A549 (cell line): ENCODE measurements around the gene EXOC3. TPM values are rescaled to one million over a fixed set of nuclear protein-coding genes. Genes with fewer than 3 reads are reported as not detected.
A peak's percentile ranks its signal among the peaks of the same experiment; 100 is the strongest.

Experiments used
- ATAC-seq, 2 experiments: fragments of 200-7000 bp in 1 of 2; fragments of >200 bp in 1 of 2; cut with Nextera tagmentation in 1 of 2; cut with Tn5 transposase in 1 of 2; 3 replicates each; pipeline versions ENCODE4 v1.8.0 to v1.9.1; 2018 to 2020; ENCODE audit warnings: mild to moderate bottlenecking in 1 of 2, moderate library complexity in 1 of 2
- CTCF ChIA-PET: fragments of 300-600 bp; sonication (Branson Sonifier 250); formaldehyde crosslinking; extraction: SDS; loops from one replicate; lab custom pipeline; 2021; ENCODE audit warnings: antibody characterized with exemption, inconsistent platforms; lab: Yijun Ruan, JAX
- POLR2A ChIA-PET: fragments of 350-600 bp; formaldehyde crosslinking; extraction: SDS; loops from one replicate; lab custom pipeline; 2021; ENCODE audit warnings: antibody characterized with exemption, inconsistent platforms; lab: Yijun Ruan, JAX
- DNase-seq, 2 experiments: peaks; one replicate each; pipeline versions ENCODE4 v3.0.0 to v3.0.0-alpha.2; 2011 to 2016; ENCODE audit warnings: low read depth in 1 of 2, low spot score in 1 of 2
- FAIRE-seq: peaks from 2 replicates; lab custom pipeline; 2011; peaks lifted over from hg19 to GRCh38; lab: Jason Lieb, UNC
- H3K27ac ChIP-seq, 2 experiments: fragments of >200 bp; sonication (Bioruptor Twin); formaldehyde crosslinking; 3 replicates each; pipeline ENCODE4 v1.5.1; 2016 to 2017
- H3K4me1 ChIP-seq: fragments of >200 bp; sonication (Bioruptor Twin); formaldehyde crosslinking; 3 replicates; pipeline ENCODE4 v1.6.1; 2016
- H3K4me2 ChIP-seq: fragments of >200 bp; sonication (Bioruptor Twin); formaldehyde crosslinking; 3 replicates; pipeline ENCODE4 v1.6.1; 2016
- H3K4me3 ChIP-seq: fragments of >200 bp; sonication (Bioruptor Twin); formaldehyde crosslinking; 3 replicates; pipeline ENCODE4 v1.5.1; 2016
- H3K9me3 ChIP-seq: fragments of >200 bp; sonication (Bioruptor Twin); formaldehyde crosslinking; 3 replicates; pipeline ENCODE4 v1.6.1; 2016
- CBX2 ChIP-seq: fragments of 200-600 bp; sonication (generic); IDR thresholded peaks from 2 replicates; pipeline ENCODE4 v1.6.1; 2016; ENCODE audit warnings: low read depth, mild to moderate bottlenecking, borderline replicate concordance
- CEBPB ChIP-seq, 2 experiments: fragments of >200 bp in 1 of 2; sonication (Bioruptor Twin) in 1 of 2; formaldehyde crosslinking in 1 of 2; IDR thresholded peaks; 2 replicates each; pipeline ENCODE4 v1.6.1; 2012 to 2016
- HOXB5 ChIP-seq: fragments of 250-450 bp; sonication (Bioruptor Pico); IDR thresholded peaks from 2 replicates; pipeline ENCODE4 v1.5.0; 2020; ENCODE audit warnings: mild to moderate bottlenecking, moderate library complexity
- RCOR1 ChIP-seq: fragments of 150-350 bp; IDR thresholded peaks from 2 replicates; pipeline ENCODE4 v1.6.1; 2014; ENCODE audit warnings: antibody characterized with exemption, low read length, low read depth
- ZNF302 ChIP-seq: fragments of 250-450 bp; sonication (Bioruptor Pico); IDR thresholded peaks from 2 replicates; pipeline ENCODE4 v1.9.0; 2021; ENCODE audit warnings: inconsistent platforms, mild to moderate bottlenecking, moderate library complexity
- WGBS: methylation state at CpG from one replicate; pipeline ENCODE4 v1.1.6; 2017; ENCODE audit errors: missing lambda C conversion rate; 5-methylcytosine and 5-hydroxymethylcytosine counted together
- polyA plus RNA-seq, 4 experiments: library from polyadenylated mRNA; depleted of rRNA in 3 of 4; stranded (reverse); fragments of >200 nt; fragmentation: RNase III in 1 of 4; extraction: RNeasy Plus Mini Kit Qiagen cat#74134 plus additional on column Dnase treatment in 1 of 4; gene quantifications; 2 replicates in 3 of 4; 3 replicates in 1 of 4; pipeline ENCODE4 v1.2.3, GENCODE V29; 2011 to 2017
- TF ChIP-seq, protein P1 (sequence below): fragments of 200-600 bp; sonication (generic); IDR thresholded peaks from 2 replicates; pipeline ENCODE4 v1.6.1; 2016; ENCODE audit warnings: antibody characterized with exemption, mild to moderate bottlenecking, moderate library complexity
- TF ChIP-seq, protein P2 (sequence below): fragments of 250-450 bp; sonication (Bioruptor Pico); IDR thresholded peaks from 2 replicates; pipeline ENCODE4 v1.5.0; 2021; ENCODE audit warnings: mild to moderate bottlenecking, moderate library complexity, borderline replicate concordance

EXOC3 gene
- polyA plus RNA-seq, 2 of the 4 experiments (the other 2 are of a cell fraction), result 20.0 to 33.6 TPM

DNA sequence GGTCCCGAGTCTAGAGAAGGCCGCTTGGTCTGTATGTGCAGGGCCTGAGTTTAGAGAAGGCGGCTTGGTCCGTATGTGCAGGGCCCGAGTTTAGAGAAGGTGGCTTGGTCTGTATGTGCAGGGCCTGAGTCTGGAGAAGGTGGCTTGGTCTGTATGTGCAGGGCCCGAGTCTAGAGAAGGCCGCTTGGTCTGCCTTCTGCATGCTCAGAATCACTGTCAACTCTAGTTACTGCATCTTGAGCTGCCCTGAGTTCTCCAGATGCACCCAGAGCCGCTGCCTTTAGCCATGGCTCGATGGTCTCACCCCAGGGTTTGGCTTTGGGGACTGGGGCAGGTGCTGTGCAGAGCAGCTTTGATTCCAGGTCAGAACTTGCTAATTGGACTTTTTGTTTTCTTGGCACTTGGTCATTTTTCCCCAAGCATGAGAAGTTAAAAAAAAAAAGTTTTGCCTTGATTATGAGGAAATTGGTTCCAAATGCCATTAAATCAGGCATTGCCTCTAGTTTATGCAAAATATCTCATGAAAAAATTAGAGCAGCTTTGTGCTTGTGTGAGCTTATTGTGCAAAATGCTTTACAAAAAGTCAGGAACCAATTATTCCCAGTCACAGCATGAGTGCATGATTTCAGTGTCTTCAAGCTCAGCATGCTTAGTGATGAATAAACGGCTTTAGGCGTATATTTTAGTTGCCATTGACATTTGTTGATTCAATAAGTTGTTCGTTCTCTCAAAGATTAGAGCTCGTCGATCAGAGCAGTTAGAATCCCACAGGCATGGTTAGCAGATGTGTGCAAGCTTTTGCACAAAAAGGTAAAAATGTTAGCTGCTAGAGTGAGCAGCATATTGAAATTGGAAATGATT is 25.4 kb upstream of the EXOC3 start:
- FAIRE-seq (no peak), ATAC-seq (no peak)
- TF ChIP-seq, protein P1, sequence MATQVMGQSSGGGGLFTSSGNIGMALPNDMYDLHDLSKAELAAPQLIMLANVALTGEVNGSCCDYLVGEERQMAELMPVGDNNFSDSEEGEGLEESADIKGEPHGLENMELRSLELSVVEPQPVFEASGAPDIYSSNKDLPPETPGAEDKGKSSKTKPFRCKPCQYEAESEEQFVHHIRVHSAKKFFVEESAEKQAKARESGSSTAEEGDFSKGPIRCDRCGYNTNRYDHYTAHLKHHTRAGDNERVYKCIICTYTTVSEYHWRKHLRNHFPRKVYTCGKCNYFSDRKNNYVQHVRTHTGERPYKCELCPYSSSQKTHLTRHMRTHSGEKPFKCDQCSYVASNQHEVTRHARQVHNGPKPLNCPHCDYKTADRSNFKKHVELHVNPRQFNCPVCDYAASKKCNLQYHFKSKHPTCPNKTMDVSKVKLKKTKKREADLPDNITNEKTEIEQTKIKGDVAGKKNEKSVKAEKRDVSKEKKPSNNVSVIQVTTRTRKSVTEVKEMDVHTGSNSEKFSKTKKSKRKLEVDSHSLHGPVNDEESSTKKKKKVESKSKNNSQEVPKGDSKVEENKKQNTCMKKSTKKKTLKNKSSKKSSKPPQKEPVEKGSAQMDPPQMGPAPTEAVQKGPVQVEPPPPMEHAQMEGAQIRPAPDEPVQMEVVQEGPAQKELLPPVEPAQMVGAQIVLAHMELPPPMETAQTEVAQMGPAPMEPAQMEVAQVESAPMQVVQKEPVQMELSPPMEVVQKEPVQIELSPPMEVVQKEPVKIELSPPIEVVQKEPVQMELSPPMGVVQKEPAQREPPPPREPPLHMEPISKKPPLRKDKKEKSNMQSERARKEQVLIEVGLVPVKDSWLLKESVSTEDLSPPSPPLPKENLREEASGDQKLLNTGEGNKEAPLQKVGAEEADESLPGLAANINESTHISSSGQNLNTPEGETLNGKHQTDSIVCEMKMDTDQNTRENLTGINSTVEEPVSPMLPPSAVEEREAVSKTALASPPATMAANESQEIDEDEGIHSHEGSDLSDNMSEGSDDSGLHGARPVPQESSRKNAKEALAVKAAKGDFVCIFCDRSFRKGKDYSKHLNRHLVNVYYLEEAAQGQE, result no peak
- no peak for TF ChIP-seq ZNF302
- TF ChIP-seq HOXB5 (CRISPR knock-in tag), result no peak
- TF ChIP-seq, all 56 proteins: peak for 0
- ChIA-PET POLR2A (no interaction called here), CTCF (interaction anchor here (0.9 to 2.4 kb wide), 3 partner anchors 8 to 100 kb away, joined by 3 to 15 read pairs (median 3); no protein-coding TSS in a partner anchor)
- H3K4me2 ChIP-seq, result no peak overlapping the region
- 83% methylated on average over 14 of the region's 14 CpGs for WGBS
- no peaks in the 10 kb centered on the region for H3K9me3 ChIP-seq
- DNase-seq, result no peak
- no peak overlapping the region for H3K27ac ChIP-seq
- H3K4me3 ChIP-seq, result no peak overlapping the region
- peaks cover 5% of the 10 kb centered on the region; the same call in 1 of the 3 replicates for H3K4me1 ChIP-seq

DNA sequence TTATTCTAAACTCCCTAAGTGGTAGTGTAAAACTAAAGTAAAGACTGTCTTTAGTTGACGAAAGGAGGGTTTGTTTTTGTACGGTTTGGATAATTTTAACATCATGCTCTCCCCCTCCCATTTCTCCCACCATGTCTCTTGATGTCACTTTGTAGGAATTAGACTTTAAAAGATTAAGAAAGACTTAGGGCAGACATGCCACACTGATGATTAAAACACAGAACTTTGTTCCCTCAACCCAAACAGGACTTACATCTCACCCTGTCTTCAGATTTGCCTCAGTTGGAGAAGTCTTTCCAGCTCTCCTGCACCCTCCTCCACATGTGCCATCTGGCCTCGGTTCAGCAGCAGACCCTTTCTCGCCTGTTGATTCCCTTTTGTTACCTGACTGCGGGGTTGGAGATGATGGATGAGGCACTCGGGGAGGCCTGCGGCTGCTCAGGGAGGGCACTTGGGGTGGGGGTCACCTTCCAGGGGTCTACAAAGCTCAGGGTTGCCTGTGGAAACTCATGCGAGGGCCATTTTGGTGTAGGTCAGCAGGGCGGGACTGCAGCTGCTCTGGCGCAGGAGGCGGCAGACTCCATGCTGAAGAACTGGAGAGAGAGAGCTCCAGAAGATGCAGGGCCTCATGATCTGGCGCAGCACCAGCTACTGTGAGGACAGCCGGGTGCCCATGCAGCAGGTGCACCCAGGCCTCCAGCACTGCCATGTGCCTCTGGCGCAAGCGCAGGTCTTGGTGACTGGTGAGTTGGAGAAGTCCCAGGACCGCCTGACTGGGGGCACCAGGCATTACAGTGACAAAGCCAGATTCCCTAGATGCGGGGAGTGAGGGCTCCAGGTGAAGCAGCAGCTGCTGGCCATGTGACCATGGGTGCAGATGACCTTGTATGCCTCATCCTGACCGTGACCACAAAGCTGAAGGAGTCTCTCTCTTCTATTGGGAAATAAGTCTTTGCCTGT is 24.5 kb upstream of the EXOC3 start:
- CTCF ChIA-PET, result interaction anchor here (0.9 to 2.4 kb wide), 4 partner anchors 9 to 101 kb away, joined by 3 to 15 read pairs (median 3); no protein-coding TSS in a partner anchor

DNA sequence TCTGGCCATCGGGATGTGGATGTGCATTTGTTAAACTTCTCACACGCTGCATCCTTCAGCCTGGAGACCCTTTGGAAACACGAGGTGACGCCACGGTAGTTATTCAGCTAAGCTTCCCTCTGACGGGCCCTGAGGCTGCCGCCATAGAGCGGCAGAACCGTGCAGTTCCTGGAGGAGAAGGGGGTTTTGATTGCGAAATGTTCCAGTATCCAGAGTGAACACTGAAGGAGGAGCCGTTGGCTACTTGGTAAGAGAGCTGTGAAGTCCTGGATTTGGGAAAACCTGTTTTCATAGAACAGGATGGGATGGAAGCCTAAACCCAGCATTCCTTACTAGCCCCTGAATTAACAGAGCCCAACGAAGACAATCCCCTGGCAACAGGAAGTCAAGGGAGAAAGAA is 23.0 kb upstream of the EXOC3 start:
- H3K4me3 ChIP-seq, result no peak overlapping the region
- 0 out of 3 replicates have a peak, but pooled peaks cover 4% of the 10 kb centered on the region for H3K4me1 ChIP-seq
- CTCF ChIA-PET, result interaction anchor here (0.7 kb wide), 1 partner anchor 10 kb away, joined by 3 read pairs; no protein-coding TSS in a partner anchor
- H3K9me3 ChIP-seq, result no peaks in the 10 kb centered on the region
- FAIRE-seq (no peak), DNase-seq (no peak), ATAC-seq (no peak)
- POLR2A ChIA-PET, result no interaction called here
- no peak overlapping the region for H3K27ac ChIP-seq
- no peak overlapping the region for H3K4me2 ChIP-seq
- 78% methylated on average over 12 of the region's 12 CpGs for WGBS
- no peak for TF ChIP-seq CBX2
- peak in 1 of 2 experiments; percentile 52; a peak in 2 of 4 replicates for TF ChIP-seq CEBPB (IDR thresholded peaks at IDR 0.05)

More for the DNA sequence above, 24.5 kb upstream of the EXOC3 start:
- DNase-seq, result no peak
- TF ChIP-seq RCOR1, result no peak
- TF ChIP-seq, protein P2, sequence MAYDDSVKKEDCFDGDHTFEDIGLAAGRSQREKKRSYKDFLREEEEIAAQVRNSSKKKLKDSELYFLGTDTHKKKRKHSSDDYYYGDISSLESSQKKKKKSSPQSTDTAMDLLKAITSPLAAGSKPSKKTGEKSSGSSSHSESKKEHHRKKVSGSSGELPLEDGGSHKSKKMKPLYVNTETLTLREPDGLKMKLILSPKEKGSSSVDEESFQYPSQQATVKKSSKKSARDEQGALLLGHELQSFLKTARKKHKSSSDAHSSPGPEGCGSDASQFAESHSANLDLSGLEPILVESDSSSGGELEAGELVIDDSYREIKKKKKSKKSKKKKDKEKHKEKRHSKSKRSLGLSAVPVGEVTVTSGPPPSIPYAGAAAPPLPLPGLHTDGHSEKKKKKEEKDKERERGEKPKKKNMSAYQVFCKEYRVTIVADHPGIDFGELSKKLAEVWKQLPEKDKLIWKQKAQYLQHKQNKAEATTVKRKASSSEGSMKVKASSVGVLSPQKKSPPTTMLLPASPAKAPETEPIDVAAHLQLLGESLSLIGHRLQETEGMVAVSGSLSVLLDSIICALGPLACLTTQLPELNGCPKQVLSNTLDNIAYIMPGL (CRISPR knock-in tag), result no peak
- TF ChIP-seq, all 56 proteins: peak for 0
- ATAC-seq, result no peak
- Histone ChIP-seq H3K4me3 (no peak overlapping the region), H3K9me3 (no peaks in the 10 kb centered on the region), H3K4me1 (peaks cover 5% of the 10 kb centered on the region; the same call in 1 of the 3 replicates), H3K4me2 (no peak overlapping the region), H3K27ac (no peak overlapping the region)
- WGBS, result 84% methylated on average over 17 of the region's 18 CpGs
- POLR2A ChIA-PET, result no interaction called here
- FAIRE-seq, result no peak
